HG03045 (cell line): Measurements from ENCODE around the gene NFASC.

Experiments used
- ATAC-seq: cut with Tn5 transposase; IDR thresholded peaks from one replicate; pipeline ENCODE4 v1.9.1; 2021; ENCODE audit warnings: mild to moderate bottlenecking, moderate library complexity; ENCODE audit not compliant: unreplicated experiment

NFASC gene

GRCh38 chr1:204887846-204888245 lies 17.2 kb downstream of the NFASC start:
- ATAC-seq = no peak

DNA sequence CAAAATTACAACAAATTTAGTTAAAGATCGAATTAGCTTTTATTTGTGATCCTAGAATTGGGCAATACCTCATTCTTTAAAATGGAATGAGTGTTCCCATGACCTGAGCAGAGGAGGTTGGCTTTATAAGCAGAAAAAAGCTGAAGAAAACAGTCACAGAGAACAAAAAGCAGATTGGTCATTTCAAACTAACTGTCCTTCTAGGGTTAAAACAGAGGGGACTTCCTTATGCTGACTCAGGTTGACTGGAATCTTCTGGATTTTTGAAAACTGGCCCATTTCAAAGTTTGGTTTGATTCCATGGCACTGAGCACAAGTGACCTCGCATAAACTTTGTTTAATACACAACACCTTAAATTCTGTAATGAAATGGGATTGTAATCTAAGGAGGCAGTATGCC lies 17.6 kb downstream of the NFASC start:
- no peak for ATAC-seq

GRCh38 chr1:204889681-204890383 lies 19.2 kb downstream of the NFASC start:
- ATAC-seq = no peak

- no peak for ATAC-seq
Observed at GRCh38 chr1:204891860-204892259, 21.2 kb downstream of the NFASC start.

- no peak for ATAC-seq
Observed at GRCh38 chr1:204894031-204894430, 23.4 kb downstream of the NFASC start.

- no peak for ATAC-seq
Observed at GRCh38 chr1:204894606-204895005, 23.9 kb downstream of the NFASC start.

DNA sequence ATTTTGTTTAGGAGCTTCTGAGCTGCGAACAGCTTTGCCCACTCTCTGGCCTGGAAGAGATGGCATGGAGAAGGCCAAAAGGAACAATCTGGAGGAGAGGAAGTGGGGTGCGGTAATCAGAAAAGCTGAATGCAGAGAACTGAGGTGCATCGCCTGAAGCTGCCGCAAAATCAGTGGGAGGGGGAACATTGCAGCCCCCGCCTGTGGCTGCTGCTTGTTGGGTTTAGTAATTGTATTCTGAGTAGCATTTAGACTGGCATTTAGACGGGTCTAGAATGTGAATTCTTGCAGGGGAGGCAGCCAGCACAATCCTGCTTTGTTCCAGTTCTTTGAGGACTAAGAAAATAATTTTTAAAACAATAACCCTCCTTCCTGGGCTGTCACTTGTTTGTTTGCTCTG lies 25.4 kb downstream of the NFASC start:
- no peak for ATAC-seq

- no peak for ATAC-seq
Observed at GRCh38 chr1:204896787-204897469, 26.3 kb downstream of the NFASC start.

- ATAC-seq = no peak
Observed at GRCh38 chr1:204900721-204901120, 30.1 kb downstream of the NFASC start.

- ATAC-seq = no peak
Observed at GRCh38 chr1:204902671-204903070, 32.0 kb downstream of the NFASC start.

DNA sequence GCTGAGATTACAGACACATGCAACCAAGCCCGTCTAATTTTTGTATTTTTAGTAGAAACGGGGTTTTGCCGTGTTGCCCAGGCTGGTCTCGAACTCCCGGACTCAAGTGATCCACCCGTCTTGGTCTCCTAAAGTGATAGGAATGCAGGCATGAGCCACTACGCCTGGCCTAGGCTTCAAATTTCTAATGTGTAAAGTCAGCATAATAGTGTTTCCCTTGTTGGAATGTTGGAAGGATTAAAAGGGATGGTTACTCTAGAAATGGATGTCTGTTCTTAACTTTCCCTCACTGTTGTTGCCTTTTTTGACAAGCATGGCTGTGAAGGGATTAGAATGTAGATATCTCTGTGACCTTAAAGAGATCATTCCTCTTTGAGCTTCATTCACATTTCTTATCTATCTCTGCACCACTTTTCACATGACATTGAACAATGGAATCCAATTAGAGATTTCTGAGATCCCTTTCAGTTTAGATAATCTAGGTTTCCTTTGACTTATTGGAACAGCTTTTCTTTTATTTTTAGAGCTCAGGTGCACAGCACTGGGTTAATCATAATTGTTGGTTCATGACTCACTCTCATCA lies 33.7 kb downstream of the NFASC start:
- ATAC-seq = no peak

DNA sequence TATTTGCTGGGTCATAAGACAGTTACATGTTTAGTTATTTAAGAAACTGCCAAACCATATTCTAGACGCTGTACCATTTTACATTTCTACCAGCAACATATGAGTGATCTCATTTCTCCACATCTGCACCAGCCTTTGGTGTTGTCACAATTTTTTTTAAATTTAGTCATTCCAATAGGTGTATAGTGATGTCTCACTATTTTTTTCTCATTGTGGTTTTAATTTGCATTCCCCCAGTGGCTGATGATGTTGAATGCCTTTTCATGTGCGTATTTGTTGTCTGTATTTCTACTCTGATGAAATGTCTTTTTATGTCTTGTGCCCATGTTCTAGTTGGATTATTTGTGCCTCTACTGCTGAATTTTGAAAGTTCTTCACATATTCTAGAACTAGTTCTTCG lies 38.4 kb downstream of the NFASC start:
- no peak for ATAC-seq

GRCh38 chr1:204915861-204916495 lies 45.3 kb downstream of the NFASC start:
- ATAC-seq = no peak

DNA sequence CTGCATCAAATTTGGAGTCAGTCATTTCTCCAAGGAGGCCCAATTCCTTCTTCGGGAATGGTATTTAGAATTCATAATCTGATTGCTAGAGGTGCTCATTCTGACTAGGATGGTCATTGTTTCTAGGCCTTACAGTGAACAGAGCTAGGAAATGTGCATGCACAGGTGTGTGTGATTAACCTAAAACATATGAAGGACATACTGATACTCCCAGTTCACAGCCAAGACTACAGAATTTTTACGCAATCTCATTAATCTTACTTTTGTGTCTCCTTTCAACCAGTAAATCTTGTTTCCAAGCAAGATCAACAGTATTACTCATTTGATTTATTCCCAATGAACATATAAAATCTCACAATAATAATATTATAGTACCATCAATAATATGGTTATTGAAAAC lies 47.1 kb downstream of the NFASC start:
- no peak for ATAC-seq

DNA sequence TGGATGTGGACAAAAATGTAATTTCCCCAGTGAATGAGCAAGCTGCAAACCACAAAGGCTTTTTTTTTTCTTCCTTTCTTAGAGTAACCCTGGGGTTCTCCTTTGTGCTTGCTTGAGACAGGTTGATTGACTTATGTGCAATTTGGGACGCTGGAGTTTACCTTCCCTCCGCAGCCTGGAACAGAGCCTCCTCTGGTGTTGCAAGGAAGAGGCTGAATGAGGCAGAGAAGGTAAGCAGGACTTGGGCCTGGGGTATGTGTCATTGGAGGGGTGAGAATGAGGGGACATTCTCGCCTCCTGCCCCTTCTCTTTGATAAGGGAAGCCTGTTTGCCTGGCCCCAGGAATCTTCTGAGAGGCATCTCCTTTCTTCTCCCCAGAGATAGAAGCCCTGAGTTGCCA lies 49.8 kb downstream of the NFASC start:
- ATAC-seq = no peak

DNA sequence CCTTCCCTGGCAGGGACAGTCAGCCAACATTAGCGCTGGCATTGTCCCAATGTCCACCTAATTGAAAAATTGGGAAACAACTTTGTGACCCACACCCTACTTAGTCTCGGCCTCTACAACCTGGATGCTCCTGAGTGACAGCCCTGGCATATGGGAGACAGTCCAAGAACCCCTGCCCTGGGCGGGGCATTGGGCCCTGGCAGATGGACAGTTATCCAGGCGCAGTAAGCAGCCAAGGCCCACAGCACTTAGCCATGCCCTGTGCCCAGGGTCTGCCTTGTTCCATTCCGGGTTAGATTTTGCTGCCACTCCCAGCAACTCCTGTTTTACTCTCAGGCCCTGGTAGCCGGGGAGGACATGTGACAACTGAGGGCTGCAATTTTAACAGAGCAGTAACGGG lies 50.3 kb downstream of the NFASC start:
- no peak for ATAC-seq

GRCh38 chr1:204921855-204922516 lies 51.3 kb downstream of the NFASC start:
- no peak for ATAC-seq

DNA sequence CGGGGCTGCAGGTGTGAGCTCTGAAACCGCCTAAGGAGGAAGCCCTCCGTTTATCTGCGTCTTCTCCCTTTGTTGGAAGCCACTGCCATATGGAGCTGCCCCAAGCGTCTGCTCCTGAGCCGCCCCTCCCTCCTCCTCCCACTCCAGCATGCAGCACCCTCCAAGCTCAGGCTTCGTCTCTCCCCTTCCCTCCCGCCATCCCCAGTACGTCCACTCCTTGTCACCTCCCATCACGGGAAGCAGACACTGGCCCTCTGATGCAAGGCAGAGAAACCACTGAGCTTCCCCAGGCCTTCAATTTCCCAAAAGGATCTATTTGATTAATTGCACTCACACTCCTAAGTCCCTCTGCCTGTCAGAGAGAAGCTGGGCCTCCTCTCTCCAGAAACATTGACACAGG lies 52.5 kb downstream of the NFASC start:
- ATAC-seq = no peak

DNA sequence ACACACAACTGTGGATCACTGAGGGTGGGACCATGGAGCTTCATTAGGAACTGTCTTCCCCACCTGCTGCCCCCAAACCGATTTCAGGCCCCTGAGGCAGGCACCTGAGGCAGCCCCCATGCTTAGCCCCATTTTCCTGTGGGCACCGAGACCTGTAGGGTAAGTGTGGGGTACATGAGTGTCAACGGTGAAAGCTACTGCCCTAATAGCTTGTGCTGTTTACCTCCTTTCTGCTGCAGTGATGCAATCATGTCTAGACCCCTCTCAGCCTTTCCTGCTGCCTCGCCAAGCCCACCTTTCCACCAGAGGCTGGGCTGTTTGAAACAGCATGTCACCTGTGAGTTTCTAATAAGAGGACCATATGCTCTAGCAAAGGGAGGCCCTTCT lies 53.0 kb downstream of the NFASC start:
- ATAC-seq = no peak

GRCh38 chr1:204924013-204924759 lies 53.5 kb downstream of the NFASC start:
- ATAC-seq = no peak

DNA sequence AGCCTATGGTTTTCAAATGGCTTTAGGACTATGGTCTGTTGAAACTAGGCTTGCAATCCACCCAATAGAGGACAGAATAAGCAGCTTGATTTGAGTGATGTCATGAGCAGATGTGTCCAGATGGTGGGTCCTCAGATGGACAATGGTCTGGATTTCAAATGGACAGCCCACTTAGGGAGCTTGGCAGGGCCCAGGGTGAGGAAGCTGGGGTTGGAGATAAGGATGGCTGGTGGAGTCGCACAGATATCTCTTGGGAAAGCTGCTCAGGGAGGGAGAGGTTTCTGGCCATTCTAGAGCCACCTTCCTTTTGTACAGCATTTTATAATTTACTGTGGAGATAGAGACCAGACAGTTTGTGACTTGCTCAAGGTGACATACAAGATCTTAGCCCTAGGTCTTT lies 55.0 kb downstream of the NFASC start:
- no peak for ATAC-seq
